ENCODE results near the gene RABGAP1. TPM values are rescaled to one million over a fixed set of nuclear protein-coding genes. Genes with fewer than 3 reads are reported as not detected.

RABGAP1 gene
- polyA plus RNA-seq, 1 donor from 2014 or later, result 19.0 TPM

DNA sequence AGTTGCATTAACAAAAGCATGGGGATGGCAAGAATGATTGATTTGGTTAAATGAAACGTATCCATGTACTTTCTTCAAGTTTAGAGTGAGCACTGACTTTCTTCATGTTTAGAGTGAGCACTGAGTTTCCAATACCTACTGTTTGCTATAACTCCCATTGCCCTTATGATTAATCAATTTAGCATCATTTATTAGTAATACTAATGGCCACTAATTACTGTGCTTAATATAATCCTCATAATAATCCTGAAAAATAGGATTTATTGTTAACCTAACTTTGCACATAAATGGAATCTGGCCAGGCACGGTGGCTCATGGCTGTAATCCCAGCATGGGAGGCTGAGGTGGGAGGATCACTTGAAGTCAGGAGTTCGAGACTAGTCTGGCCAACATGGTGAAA lies 70.6 kb downstream of the RABGAP1 start:
- Mint-ChIP-seq H3K9me3 (peaks cover 0 to 1% (median 0%) of the 10 kb centered on the region in 3 donors), H3K27ac (no peak overlapping the region), H3K36me3 (peaks cover 23% of the 10 kb centered on the region), H3K4me3 (no peak overlapping the region), H3K27me3 (no peaks in the 10 kb centered on the region), H3K4me1 (no peaks in the 10 kb centered on the region)

DNA sequence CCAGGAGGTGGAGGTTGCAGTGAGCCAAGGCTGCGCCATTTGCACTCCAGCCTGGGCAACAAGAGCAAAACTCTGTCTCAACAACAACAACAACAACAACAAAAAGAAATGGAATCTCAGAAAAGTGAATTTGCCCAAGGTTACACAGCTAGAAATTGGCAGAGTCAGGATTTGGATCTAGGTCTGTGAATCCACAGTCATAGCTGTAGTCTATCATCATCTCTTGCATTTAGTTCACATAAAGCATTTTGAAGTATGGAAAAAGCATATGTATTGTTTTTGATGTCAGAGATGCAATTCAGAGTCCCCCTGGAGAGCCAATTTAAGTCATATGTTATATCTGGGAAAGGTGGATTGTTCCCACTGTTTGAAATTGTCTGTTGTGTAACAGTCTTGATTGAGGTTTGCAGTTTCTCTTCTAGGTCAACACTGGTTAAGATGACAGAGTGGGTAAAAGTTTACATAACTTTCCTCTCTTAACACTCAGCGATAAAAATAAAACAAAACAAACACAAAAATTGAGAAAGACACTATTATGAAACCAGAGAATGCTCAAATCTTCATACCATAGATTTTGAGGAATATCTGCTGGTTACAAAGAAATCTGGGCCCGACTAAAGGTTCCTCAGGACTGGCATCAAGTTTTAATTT lies 71.2 kb downstream of the RABGAP1 start:
- Mint-ChIP-seq H3K27me3 (no peaks in the 10 kb centered on the region), H3K9me3 (peaks cover 0 to 1% (median 0%) of the 10 kb centered on the region in 3 donors), H3K36me3 (peaks cover 23% of the 10 kb centered on the region), H3K4me3 (no peak overlapping the region), H3K27ac (no peak overlapping the region), H3K4me1 (no peaks in the 10 kb centered on the region)

DNA sequence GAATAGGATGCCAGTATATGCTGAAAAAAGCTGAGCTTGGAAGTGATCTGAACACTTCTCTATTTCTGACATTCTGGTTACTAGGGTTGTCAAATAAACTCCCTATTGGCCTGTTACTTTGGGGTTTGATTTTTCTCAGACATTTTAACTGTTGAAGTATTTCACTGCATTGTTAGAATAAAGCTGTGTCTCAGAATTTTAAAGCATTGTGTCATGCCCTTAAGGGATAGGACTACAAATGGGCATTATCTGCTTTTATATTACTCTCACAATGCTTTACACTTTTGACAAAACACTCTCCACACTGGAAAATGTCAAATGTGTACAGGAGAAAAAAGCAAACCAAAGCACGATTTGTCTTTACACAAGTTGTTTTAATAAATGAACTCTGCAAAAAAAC lies 75.8 kb downstream of the RABGAP1 start:
- H3K9me3 Mint-ChIP-seq, result peaks cover 0 to 1% (median 0%) of the 10 kb centered on the region in 3 donors
- no peak overlapping the region for H3K4me3 Mint-ChIP-seq
- H3K36me3 Mint-ChIP-seq, result peaks cover 21% of the 10 kb centered on the region
- no peaks in the 10 kb centered on the region for H3K27me3 Mint-ChIP-seq
- no peaks in the 10 kb centered on the region for H3K4me1 Mint-ChIP-seq
- H3K27ac Mint-ChIP-seq, result no peak overlapping the region

DNA sequence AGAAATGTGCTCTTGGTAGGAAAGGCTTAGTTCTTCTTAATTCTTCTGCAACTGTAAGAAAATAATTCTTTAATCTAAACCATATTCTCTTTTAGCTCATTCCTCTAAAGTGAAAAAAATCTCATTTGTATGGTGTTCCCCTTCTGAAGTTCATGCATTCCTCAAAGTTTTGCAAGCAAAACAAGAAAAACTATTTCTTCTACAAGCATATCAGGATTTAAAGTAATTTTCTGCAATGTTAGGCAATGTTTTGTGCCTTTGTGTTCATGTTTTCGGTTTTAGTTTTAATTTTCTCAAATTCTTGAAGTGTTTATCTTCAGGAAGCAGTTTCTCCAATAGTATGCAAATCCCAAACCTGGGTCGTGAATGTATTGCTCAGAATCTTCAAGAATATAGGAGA lies 80.0 kb downstream of the RABGAP1 start:
- Mint-ChIP-seq H3K27me3 (no peaks in the 10 kb centered on the region), H3K36me3 (no peaks in the 10 kb centered on the region), H3K27ac (no peak overlapping the region), H3K4me1 (no peaks in the 10 kb centered on the region), H3K9me3 (no peaks in the 10 kb centered on the region), H3K4me3 (no peak overlapping the region)

DNA sequence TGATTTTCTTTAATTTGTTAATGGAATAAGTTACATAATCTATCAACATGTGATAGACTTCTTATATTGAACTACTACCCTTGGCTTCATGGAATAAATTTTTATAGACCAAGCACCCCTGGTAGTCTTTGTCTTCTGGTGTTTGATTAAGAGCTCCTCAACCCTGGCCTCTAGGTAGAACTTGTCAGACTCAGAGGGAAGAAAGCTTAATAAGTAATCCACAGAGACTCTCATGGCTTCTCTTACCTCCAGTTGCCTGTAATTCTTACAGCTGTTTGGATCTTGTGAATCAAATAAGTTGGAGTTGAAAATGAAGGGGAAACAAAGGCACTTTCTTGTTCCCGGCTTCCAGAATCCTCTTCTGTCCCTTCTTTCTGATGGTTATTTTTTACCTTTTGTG lies 85.6 kb downstream of the RABGAP1 start:
- peak overlapping the region in 1 of 3 donors; percentile 64 for H3K27ac Mint-ChIP-seq

DNA sequence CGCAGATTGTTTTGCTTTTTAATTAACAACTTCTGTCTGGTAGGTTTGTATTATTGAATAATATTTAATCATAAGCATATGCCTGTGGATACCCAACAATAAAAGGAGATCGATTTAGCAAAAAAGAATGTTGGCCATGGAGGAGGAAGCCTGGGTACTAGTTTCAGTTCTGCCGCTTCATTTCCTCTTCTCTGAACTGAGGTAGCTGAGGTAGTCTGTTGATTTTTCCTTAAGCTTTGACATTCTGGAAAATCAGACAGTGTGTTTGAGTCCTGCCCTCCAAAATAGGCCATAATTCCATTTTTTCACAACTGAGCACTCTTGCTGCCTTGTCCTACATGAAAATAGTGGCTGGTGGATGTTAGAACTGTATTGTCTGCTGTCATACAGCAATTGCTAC lies 86.7 kb downstream of the RABGAP1 start:
- H3K27me3 Mint-ChIP-seq, result no peaks in the 10 kb centered on the region
- H3K27ac Mint-ChIP-seq, result no peak overlapping the region
- H3K4me1 Mint-ChIP-seq, result peaks cover 8 to 13% (median 9%) of the 10 kb centered on the region in 3 donors
- H3K36me3 Mint-ChIP-seq, result peaks cover 7% of the 10 kb centered on the region
- peak overlapping the region in 2 of 4 donors; percentile 57 to 63 for H3K4me3 Mint-ChIP-seq
- no peaks in the 10 kb centered on the region for H3K9me3 Mint-ChIP-seq

More for the DNA sequence above, 85.6 kb downstream of the RABGAP1 start:
- no peaks in the 10 kb centered on the region for H3K27me3 Mint-ChIP-seq
- peaks cover 7% of the 10 kb centered on the region for H3K36me3 Mint-ChIP-seq
- no peak overlapping the region for H3K4me3 Mint-ChIP-seq
- no peaks in the 10 kb centered on the region for H3K9me3 Mint-ChIP-seq
- peaks cover 8 to 13% (median 9%) of the 10 kb centered on the region in 3 donors for H3K4me1 Mint-ChIP-seq

DNA sequence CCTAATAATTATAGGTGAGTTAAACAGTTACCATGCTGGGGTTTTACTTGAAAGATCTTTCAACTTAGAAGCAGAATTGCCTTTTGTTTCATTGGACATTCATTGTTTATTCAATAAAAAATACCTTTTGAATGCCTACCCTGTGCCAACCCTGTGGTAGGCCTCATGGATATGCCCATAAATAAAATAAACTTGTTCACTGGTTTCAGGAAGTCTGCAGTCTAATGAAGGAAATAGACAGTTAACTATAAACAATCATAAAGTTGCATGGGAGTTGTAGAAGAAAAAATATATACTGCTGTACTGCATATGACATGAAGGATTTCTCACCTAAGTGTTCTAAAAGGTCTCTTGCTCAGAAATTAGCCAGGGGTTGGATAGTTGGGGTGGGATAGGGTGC lies 87.3 kb downstream of the RABGAP1 start:
- Mint-ChIP-seq H3K4me3 (no peak overlapping the region), H3K27ac (no peak overlapping the region), H3K27me3 (no peaks in the 10 kb centered on the region), H3K9me3 (no peaks in the 10 kb centered on the region), H3K4me1 (peaks cover 8 to 13% (median 9%) of the 10 kb centered on the region in 3 donors), H3K36me3 (peaks cover 7% of the 10 kb centered on the region)

DNA sequence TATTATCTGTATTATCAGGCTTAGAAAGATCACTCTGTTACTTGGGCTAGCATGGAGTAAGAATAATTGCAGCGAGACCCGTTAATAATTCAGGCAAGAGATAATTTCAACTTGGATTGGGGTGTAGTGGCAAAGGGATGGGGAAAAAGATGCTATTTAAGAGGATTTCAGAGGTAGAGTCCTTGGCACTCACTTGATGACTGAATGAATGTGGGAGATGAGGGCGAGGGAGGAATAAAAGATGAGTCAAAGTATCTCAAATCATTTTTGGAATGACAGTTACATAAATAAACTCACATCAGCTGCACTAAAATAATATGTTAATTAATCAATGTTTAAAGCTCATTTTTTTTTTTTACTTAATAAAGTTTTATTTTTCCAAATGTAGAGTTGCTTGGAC lies 88.2 kb downstream of the RABGAP1 start:
- H3K36me3 Mint-ChIP-seq, result peaks cover 10% of the 10 kb centered on the region
- no peaks in the 10 kb centered on the region for H3K27me3 Mint-ChIP-seq
- no peak overlapping the region for H3K4me3 Mint-ChIP-seq
- peak overlapping the region in 1 of 3 donors; percentile 24 for H3K27ac Mint-ChIP-seq
- H3K9me3 Mint-ChIP-seq, result no peaks in the 10 kb centered on the region
- H3K4me1 Mint-ChIP-seq, result peaks cover 8 to 13% (median 9%) of the 10 kb centered on the region in 3 donors

DNA sequence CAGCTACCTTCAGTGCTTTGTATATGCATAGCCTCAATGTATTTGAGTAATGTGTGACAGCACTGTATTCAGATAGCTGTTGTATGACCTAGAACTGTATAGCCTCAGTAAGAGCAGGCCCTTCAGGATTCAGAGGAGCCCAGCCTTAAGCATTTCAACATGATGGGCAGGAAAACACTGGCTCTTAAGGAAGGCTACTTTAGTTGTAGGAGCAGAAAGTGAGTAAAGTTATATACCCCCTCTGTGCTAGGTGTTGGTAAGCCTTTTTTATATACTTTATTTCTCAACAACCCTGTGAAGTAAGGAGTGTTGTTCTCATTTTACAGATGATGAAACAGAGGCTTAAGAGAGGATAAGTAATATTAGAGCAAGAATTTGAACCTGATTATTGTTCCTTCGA lies 91.1 kb downstream of the RABGAP1 start:
- H3K36me3 Mint-ChIP-seq, result peaks cover 11% of the 10 kb centered on the region
- H3K4me1 Mint-ChIP-seq, result peaks cover 4 to 9% (median 5%) of the 10 kb centered on the region in 3 donors
- H3K27ac Mint-ChIP-seq, result no peak overlapping the region
- H3K27me3 Mint-ChIP-seq, result no peaks in the 10 kb centered on the region
- no peak overlapping the region for H3K4me3 Mint-ChIP-seq
- no peaks in the 10 kb centered on the region for H3K9me3 Mint-ChIP-seq

DNA sequence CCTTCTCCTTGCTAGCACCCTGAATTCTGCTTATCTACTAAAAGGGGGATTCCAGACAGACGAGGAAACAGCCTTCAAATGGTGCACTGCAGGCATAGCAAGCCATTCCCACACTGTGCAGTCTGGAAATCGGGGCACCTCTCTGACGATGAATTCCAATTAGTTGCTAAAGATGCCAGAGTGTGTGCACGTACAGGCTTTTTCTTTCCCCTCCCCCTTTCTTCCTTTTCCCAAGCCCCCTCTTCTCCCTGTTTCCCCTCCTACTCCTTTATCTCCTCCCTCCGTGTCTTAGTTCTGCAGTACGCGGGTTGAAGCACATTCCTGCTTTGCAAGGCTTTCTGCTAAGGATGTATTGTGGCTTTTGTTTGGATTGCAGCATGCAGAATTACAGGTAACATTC lies 92.5 kb downstream of the RABGAP1 start, which contains the start of gene GPR21:
Gene GPR21 (plus strand): TSS at position 316 of the 400 bp plus-strand sequence. CDS start 900 bp downstream, outside the sequence.
- peak within 1 kb of the TSS in 1 of 3 donors; percentile 85 for H3K27ac Mint-ChIP-seq

DNA sequence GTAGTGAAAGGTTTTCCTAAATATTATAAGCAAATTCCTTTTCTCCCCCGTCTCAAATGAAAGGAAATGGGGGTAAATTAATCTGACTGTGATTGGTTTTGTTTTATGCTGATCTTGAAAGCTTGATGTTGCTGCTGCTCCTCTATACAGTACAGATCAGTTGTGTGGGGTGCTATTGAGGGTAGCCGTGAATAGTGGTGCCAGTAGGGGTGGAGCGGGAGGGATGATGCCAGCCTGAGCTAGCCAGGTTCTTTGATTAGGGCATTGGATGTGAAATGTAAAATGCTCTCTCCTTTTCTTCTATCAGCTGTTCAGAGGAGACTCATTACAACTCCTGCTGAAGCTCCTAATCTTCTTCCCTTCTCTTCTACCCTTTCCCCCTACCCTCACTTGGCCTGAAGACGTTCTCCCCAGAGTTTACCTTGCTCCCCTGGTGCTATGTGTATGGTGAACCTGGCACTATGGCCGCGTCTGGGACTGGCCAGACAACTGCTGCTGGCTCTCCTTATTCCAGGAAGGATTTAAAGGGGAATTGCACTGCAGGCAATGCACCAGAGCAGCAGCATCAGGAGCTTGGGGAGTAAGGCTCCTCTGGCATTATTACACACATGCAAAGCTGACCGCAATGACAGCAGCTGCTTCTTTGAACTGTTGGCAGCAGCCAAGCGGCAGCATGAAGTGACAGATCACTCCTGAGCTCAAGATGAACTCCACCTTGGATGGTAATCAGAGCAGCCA lies 93.2 kb downstream of the RABGAP1 start:
- H3K27ac Mint-ChIP-seq, result peak overlapping the region in 1 of 3 donors; percentile 85
- peak overlapping the region in 1 of 4 donors; percentile 13 for H3K4me3 Mint-ChIP-seq
- no peaks in the 10 kb centered on the region for H3K27me3 Mint-ChIP-seq
- H3K4me1 Mint-ChIP-seq, result no peaks in the 10 kb centered on the region
- no peaks in the 10 kb centered on the region for H3K9me3 Mint-ChIP-seq
- H3K36me3 Mint-ChIP-seq, result peaks cover 9% of the 10 kb centered on the region

More for the DNA sequence above, 92.5 kb downstream of the RABGAP1 start, which contains the start of gene GPR21:
- Mint-ChIP-seq H3K4me3 (peak within 1 kb of the TSS in 1 of 4 donors; percentile 13), H3K36me3 (peaks cover 11% of the 10 kb centered on the region), H3K4me1 (peaks cover 0 to 1% (median 0%) of the 10 kb centered on the region in 3 donors), H3K9me3 (no peaks in the 10 kb centered on the region), H3K27me3 (no peaks in the 10 kb centered on the region)

DNA sequence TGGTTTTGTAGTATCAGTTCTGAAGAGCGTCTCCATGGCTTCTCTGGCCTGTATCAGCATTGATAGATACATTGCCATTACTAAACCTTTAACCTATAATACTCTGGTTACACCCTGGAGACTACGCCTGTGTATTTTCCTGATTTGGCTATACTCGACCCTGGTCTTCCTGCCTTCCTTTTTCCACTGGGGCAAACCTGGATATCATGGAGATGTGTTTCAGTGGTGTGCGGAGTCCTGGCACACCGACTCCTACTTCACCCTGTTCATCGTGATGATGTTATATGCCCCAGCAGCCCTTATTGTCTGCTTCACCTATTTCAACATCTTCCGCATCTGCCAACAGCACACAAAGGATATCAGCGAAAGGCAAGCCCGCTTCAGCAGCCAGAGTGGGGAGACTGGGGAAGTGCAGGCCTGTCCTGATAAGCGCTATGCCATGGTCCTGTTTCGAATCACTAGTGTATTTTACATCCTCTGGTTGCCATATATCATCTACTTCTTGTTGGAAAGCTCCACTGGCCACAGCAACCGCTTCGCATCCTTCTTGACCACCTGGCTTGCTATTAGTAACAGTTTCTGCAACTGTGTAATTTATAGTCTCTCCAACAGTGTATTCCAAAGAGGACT lies 94.2 kb downstream of the RABGAP1 start:
- no peaks in the 10 kb centered on the region for H3K27me3 Mint-ChIP-seq
- H3K27ac Mint-ChIP-seq, result no peak overlapping the region
- no peaks in the 10 kb centered on the region for H3K4me1 Mint-ChIP-seq

DNA sequence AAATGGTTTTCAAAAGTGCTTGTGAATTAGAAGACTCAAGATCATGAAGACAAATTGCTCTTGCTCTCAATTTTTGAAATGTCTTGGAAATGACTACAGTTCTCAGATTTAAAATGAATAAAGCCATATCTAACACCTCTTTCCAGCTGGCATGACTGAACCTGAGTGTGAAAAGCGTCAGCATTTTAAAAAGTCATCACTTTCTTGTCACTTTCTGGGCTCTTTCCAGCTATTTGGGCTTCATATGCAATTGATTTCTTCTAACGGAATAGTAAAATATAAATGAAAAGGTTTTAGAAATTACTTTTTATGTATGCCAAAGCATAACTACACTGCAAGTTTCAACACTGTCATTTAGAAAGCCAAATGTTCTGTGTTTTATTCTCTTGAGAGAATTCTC lies 95.0 kb downstream of the RABGAP1 start:
- peaks cover 6% of the 10 kb centered on the region for H3K36me3 Mint-ChIP-seq
- no peak overlapping the region for H3K4me3 Mint-ChIP-seq
- no peak overlapping the region for H3K27ac Mint-ChIP-seq
- no peaks in the 10 kb centered on the region for H3K4me1 Mint-ChIP-seq
- H3K27me3 Mint-ChIP-seq, result no peaks in the 10 kb centered on the region
- no peaks in the 10 kb centered on the region for H3K9me3 Mint-ChIP-seq

More for the DNA sequence above, 94.2 kb downstream of the RABGAP1 start:
- Mint-ChIP-seq H3K4me3 (no peak overlapping the region), H3K9me3 (no peaks in the 10 kb centered on the region), H3K36me3 (peaks cover 9% of the 10 kb centered on the region)

DNA sequence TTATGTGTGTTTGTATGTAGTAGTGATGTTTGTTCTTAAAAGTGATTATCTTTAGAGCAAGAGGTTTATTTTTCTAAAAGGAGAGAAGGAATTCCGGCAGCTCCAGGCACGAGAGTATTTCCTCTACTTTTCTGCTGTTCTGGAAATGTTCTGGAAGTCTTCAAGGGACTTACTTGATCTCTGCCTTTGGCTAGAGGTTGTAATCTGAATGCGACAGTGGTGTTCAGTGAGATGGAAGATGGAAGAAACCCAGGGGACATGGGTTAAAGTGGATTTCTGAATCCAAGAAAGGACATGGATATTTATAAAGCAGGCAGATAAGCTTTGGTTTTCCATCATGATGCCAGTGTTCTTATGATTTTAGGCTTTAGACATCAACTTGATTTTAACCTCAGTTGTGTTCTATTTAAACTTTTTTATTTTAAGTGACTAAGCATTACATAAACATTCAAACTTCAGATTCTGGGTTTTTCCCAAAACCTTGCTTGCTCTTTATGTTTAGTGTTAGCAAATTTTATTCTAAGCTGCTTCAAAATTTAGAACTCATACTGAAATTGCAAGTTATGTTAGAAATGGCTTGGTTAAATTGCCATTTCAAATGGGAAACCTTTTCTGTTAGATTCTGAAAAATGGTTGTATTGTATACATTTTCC lies 96.2 kb downstream of the RABGAP1 start:
- H3K4me1 Mint-ChIP-seq, result no peaks in the 10 kb centered on the region
- no peak overlapping the region for H3K27ac Mint-ChIP-seq
- peak overlapping the region in 1 of 4 donors; percentile 53 for H3K4me3 Mint-ChIP-seq
- H3K9me3 Mint-ChIP-seq, result no peaks in the 10 kb centered on the region
- no peaks in the 10 kb centered on the region for H3K27me3 Mint-ChIP-seq
- peaks cover 11% of the 10 kb centered on the region for H3K36me3 Mint-ChIP-seq

Measured in IgD-negative memory B cell (primary cell).